SK-N-SH treated with all-trans-retinoic acid at 6 μM for 48 hours (cell line): ENCODE measurements around the gene HES1.

Source experiments
- ATAC-seq: fragments of 200-7000 bp; cut with Tn5 transposase; 3 replicates; pipeline ENCODE4 v1.9.1; 2020; ENCODE audit warnings: mild to moderate bottlenecking, moderate library complexity
- ARNTL ChIP-seq: fragments of 450-650 bp; formaldehyde crosslinking; IDR thresholded peaks from 2 replicates; pipeline ENCODE4 v1.5.0; 2020; ENCODE audit warnings: low read depth, mild to moderate bottlenecking, moderate library complexity, borderline replicate concordance
- BACH2 ChIP-seq: fragments of 250-450 bp; sonication (Bioruptor Pico); IDR thresholded peaks from 2 replicates; pipeline ENCODE4 v1.9.0; 2021; ENCODE audit warnings: mild to moderate bottlenecking, borderline replicate concordance
- CREB5 ChIP-seq: fragments of 250-450 bp; sonication (Bioruptor Pico); IDR thresholded peaks from 2 replicates; pipeline ENCODE4 v1.5.1; 2020; ENCODE audit warnings: low read depth, mild to moderate bottlenecking, moderate library complexity
- CSRNP3 ChIP-seq: fragments of 250-450 bp; sonication (Bioruptor Pico); IDR thresholded peaks from 2 replicates; pipeline ENCODE4 v1.5.1; 2021; ENCODE audit warnings: mild to moderate bottlenecking, moderate library complexity
- ISL1 ChIP-seq: fragments of 250-450 bp; sonication (Bioruptor Pico); IDR thresholded peaks from 2 replicates; pipeline ENCODE4 v2.1.2; 2022; ENCODE audit warnings: mild to moderate bottlenecking, moderate library complexity
- OSR1 ChIP-seq: fragments of 250-450 bp; sonication (Bioruptor Pico); IDR thresholded peaks from 2 replicates; pipeline ENCODE4 v1.8.0; 2022; ENCODE audit warnings: moderate library complexity, mild to moderate bottlenecking, inconsistent platforms
- PATZ1 ChIP-seq: fragments of 250-450 bp; sonication (Bioruptor Pico); IDR thresholded peaks from 2 replicates; pipeline ENCODE4 v1.8.0; 2020; ENCODE audit warnings: mild to moderate bottlenecking, moderate library complexity, borderline replicate concordance
- PPARA ChIP-seq: fragments of 250-450 bp; sonication (Bioruptor Pico); IDR thresholded peaks from 2 replicates; pipeline ENCODE4 v1.5.0; 2020; ENCODE audit warnings: mild to moderate bottlenecking, borderline replicate concordance
- RARB ChIP-seq: fragments of 250-450 bp; sonication (Bioruptor Pico); IDR thresholded peaks from 2 replicates; pipeline ENCODE4 v1.8.0; 2021; ENCODE audit warnings: mild to moderate bottlenecking, moderate library complexity
- SNAI2 ChIP-seq: fragments of 250-450 bp; sonication (Bioruptor Pico); IDR thresholded peaks from 2 replicates; pipeline ENCODE4 v1.5.0; 2020; ENCODE audit warnings: mild to moderate bottlenecking, moderate library complexity
- TCF4 ChIP-seq: fragments of 250-450 bp; sonication (Bioruptor Pico); IDR thresholded peaks from 2 replicates; pipeline ENCODE4 v1.8.0; 2021; ENCODE audit warnings: mild to moderate bottlenecking, moderate library complexity, borderline replicate concordance
- TOX ChIP-seq: fragments of 250-450 bp; sonication (Bioruptor Pico); IDR thresholded peaks from 2 replicates; pipeline ENCODE4 v1.8.0; 2021; ENCODE audit warnings: mild to moderate bottlenecking, moderate library complexity, borderline replicate concordance
- ZC3H10 ChIP-seq: fragments of 250-450 bp; sonication (Bioruptor Pico); IDR thresholded peaks from 2 replicates; pipeline ENCODE4 v1.5.1; 2021; ENCODE audit warnings: mild to moderate bottlenecking, moderate library complexity
- ZFP3 ChIP-seq: fragments of 250-450 bp; sonication (Bioruptor Pico); IDR thresholded peaks from 2 replicates; pipeline ENCODE4 v1.5.0; 2020; ENCODE audit warnings: mild to moderate bottlenecking, moderate library complexity
- ZFP30 ChIP-seq: fragments of 450-650 bp; formaldehyde crosslinking; IDR thresholded peaks from 2 replicates; pipeline ENCODE4 v1.5.0; 2022; ENCODE audit warnings: mild to moderate bottlenecking, moderate library complexity
- ZNF8 ChIP-seq: fragments of 450-650 bp; formaldehyde crosslinking; IDR thresholded peaks from 2 replicates; pipeline ENCODE4 v1.5.0; 2020; ENCODE audit warnings: mild to moderate bottlenecking, moderate library complexity
- TF ChIP-seq, protein P1 (sequence below): fragments of 250-450 bp; sonication (Bioruptor Pico); IDR thresholded peaks from 2 replicates; pipeline ENCODE4 v1.5.0; 2020; ENCODE audit warnings: mild to moderate bottlenecking, moderate library complexity
- TF ChIP-seq, protein P2 (sequence below): fragments of 250-450 bp; sonication (Bioruptor Pico); IDR thresholded peaks from 2 replicates; pipeline ENCODE4 v1.8.0; 2021; ENCODE audit warnings: low read depth, mild to moderate bottlenecking, moderate library complexity, borderline replicate concordance

HES1 gene

GRCh38 chr3:194187233-194187944, 51.4 kb downstream of the HES1 start:
- TF ChIP-seq ZFP3 = no peak
- TF ChIP-seq, protein P1, sequence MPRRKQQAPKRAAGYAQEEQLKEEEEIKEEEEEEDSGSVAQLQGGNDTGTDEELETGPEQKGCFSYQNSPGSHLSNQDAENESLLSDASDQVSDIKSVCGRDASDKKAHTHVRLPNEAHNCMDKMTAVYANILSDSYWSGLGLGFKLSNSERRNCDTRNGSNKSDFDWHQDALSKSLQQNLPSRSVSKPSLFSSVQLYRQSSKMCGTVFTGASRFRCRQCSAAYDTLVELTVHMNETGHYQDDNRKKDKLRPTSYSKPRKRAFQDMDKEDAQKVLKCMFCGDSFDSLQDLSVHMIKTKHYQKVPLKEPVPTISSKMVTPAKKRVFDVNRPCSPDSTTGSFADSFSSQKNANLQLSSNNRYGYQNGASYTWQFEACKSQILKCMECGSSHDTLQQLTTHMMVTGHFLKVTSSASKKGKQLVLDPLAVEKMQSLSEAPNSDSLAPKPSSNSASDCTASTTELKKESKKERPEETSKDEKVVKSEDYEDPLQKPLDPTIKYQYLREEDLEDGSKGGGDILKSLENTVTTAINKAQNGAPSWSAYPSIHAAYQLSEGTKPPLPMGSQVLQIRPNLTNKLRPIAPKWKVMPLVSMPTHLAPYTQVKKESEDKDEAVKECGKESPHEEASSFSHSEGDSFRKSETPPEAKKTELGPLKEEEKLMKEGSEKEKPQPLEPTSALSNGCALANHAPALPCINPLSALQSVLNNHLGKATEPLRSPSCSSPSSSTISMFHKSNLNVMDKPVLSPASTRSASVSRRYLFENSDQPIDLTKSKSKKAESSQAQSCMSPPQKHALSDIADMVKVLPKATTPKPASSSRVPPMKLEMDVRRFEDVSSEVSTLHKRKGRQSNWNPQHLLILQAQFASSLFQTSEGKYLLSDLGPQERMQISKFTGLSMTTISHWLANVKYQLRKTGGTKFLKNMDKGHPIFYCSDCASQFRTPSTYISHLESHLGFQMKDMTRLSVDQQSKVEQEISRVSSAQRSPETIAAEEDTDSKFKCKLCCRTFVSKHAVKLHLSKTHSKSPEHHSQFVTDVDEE = no peak
- no peak for TF ChIP-seq ZC3H10
- TF ChIP-seq ZNF8 (CRISPR knock-in tag) = no peak
- TF ChIP-seq PPARA (CRISPR knock-in tag) = no peak
- no peak for TF ChIP-seq RARB (CRISPR knock-in tag)
- TF ChIP-seq OSR1 (CRISPR knock-in tag) = no peak
- no peak for TF ChIP-seq ZFP30 (CRISPR knock-in tag)
- no peak for TF ChIP-seq ARNTL (CRISPR knock-in tag)
- no peak for TF ChIP-seq SNAI2 (CRISPR knock-in tag)
- TF ChIP-seq TOX (CRISPR knock-in tag) = no peak
- TF ChIP-seq TCF4 (CRISPR knock-in tag) = no peak
- TF ChIP-seq CSRNP3 (CRISPR knock-in tag) = no peak
- TF ChIP-seq PATZ1 (CRISPR knock-in tag) = no peak
- TF ChIP-seq BACH2 (CRISPR knock-in tag) = no peak
- TF ChIP-seq ISL1 = no peak
- no peak for TF ChIP-seq CREB5 (CRISPR knock-in tag)
- TF ChIP-seq, protein P2, sequence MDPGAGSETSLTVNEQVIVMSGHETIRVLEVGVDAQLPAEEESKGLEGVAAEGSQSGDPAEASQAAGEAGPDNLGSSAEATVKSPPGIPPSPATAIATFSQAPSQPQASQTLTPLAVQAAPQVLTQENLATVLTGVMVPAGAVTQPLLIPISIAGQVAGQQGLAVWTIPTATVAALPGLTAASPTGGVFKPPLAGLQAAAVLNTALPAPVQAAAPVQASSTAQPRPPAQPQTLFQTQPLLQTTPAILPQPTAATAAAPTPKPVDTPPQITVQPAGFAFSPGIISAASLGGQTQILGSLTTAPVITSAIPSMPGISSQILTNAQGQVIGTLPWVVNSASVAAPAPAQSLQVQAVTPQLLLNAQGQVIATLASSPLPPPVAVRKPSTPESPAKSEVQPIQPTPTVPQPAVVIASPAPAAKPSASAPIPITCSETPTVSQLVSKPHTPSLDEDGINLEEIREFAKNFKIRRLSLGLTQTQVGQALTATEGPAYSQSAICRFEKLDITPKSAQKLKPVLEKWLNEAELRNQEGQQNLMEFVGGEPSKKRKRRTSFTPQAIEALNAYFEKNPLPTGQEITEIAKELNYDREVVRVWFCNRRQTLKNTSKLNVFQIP (CRISPR knock-in tag) = no peak
- no peak for ATAC-seq
